PC-3 (cell line): ENCODE measurements around the gene SPSB4.

Experiments used
- EZH2 ChIP-seq: fragments of 300-600 bp; sonication (generic); IDR thresholded peaks from one replicate; pipeline ENCODE4 v1.6.1; 2017; ENCODE audit warnings: antibody characterized with exemption, mild to moderate bottlenecking, low read length; ENCODE audit not compliant: unreplicated experiment
- EZH2phosphoT487 ChIP-seq: fragments of 300-600 bp; sonication (generic); IDR thresholded peaks from 2 replicates; pipeline ENCODE4 v1.6.1; 2018; ENCODE audit warnings: mild to moderate bottlenecking, antibody characterized with exemption, low read length, borderline replicate concordance
- TF ChIP-seq, protein P1 (sequence below): fragments of 300-600 bp; sonication (generic); conservative IDR thresholded peaks from 2 replicates; pipeline ENCODE4 v1.5.1; 2017; ENCODE audit warnings: antibody characterized with exemption, low read depth, mild to moderate bottlenecking, low read length

DNA sequence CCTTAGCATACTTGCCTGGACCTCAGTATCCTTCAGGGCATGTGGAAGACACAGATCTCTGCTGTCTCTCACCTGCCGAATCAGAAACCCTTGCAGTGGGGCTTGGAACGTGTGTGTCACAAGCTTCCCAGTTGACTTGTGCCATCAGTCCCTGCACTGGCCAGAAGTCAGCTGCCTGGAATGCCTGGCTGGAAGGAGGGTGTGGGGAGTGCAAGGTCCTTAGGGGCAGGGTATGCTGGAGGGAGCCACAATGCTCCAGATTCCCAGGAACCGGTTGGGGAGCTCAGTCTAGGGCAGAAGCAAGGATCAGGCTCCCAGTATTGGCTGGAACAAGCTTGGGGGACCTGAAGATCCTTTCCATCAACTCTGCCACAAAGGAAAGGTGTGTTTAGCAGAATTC, 27.1 kb downstream of the SPSB4 start:
- TF ChIP-seq, protein P1, sequence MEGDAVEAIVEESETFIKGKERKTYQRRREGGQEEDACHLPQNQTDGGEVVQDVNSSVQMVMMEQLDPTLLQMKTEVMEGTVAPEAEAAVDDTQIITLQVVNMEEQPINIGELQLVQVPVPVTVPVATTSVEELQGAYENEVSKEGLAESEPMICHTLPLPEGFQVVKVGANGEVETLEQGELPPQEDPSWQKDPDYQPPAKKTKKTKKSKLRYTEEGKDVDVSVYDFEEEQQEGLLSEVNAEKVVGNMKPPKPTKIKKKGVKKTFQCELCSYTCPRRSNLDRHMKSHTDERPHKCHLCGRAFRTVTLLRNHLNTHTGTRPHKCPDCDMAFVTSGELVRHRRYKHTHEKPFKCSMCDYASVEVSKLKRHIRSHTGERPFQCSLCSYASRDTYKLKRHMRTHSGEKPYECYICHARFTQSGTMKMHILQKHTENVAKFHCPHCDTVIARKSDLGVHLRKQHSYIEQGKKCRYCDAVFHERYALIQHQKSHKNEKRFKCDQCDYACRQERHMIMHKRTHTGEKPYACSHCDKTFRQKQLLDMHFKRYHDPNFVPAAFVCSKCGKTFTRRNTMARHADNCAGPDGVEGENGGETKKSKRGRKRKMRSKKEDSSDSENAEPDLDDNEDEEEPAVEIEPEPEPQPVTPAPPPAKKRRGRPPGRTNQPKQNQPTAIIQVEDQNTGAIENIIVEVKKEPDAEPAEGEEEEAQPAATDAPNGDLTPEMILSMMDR, result no peak
- TF ChIP-seq EZH2 (no peak), EZH2phosphoT487 (no peak)
